Pulmonary artery endothelial cell (primary cell): ENCODE measurements around the gene LRFN3. TPM values are rescaled to one million over a fixed set of nuclear protein-coding genes. Genes with fewer than 3 reads are reported as not detected.
"Not testable (repeated sequence)": the region's sequence is repeated elsewhere in the genome, so short reads cannot be mapped to it uniquely, and the experiment has no call there.

Experiments used
- DNase-seq: peaks from one replicate; pipeline ENCODE4 v3.0.0-alpha.2; 2011; ENCODE audit warnings: low read depth, low spot score
- total RNA-seq: library from RNA; depleted of rRNA; stranded (reverse); fragments of >200 nt; gene quantifications from 2 replicates; pipeline ENCODE4 v1.2.3, GENCODE V29; 2014

Gene LRFN3
- total RNA-seq, 1 donor from 2014 or later: 2.6 TPM

DNA sequence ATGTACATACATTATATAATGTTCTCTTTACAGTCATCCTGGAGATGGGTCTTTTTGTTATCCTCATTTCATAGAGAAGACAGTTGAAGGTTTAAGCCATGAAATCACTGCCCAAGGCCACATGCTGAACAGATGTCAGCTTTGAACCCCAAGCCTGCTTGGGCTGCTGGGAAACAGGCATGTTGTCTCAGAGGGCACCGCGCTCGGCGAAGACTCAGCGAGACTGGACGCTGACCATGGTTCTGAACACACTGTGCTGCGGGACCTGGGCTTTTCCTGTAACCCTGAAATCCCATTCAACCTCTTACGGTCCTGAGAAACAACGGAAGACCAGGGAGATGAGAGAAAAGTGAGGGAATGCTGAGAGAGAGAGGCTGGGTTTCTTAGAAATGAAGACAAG, 27.3 kb downstream of the LRFN3 start:
- no peak for DNase-seq

DNA sequence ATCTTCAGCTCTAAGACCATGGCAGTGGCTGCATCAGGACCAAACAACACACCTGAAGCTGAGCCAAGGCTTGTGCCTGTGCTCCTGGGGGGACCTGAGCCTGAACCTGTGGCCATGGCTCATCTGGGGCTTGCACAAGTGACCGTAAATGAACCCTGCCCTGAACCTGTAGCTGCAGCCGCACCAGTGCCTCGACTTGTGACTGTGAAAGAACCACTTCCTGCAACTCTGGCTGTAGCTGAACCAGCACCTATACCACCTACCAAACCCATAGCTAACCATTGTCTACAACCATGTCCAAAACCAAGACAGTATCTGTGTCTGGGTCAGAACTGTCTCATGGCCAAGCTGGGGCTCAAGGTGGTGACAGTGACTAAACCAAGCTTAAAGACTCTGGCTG, 30.6 kb downstream of the LRFN3 start:
- DNase-seq: no peak

DNA sequence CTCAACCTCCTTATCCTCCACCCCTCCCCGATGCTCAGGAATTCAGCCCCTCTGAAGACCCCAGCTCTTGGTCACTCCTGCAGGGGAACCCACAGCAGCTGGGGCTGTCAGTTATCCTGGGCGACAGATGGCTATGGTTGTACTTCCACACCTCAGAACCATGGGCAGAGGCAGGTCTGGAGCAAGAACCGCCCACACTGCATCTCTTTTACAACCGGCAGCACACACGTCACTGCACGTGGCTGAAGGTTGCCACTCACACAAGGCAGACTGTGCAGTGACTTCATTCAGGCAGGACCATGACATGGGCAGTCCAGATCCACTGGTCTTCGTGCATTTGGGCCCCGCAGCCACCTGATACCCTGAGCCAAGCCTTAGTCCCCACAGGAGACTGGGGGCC, 37.3 kb downstream of the LRFN3 start:
- DNase-seq: no peak

DNA sequence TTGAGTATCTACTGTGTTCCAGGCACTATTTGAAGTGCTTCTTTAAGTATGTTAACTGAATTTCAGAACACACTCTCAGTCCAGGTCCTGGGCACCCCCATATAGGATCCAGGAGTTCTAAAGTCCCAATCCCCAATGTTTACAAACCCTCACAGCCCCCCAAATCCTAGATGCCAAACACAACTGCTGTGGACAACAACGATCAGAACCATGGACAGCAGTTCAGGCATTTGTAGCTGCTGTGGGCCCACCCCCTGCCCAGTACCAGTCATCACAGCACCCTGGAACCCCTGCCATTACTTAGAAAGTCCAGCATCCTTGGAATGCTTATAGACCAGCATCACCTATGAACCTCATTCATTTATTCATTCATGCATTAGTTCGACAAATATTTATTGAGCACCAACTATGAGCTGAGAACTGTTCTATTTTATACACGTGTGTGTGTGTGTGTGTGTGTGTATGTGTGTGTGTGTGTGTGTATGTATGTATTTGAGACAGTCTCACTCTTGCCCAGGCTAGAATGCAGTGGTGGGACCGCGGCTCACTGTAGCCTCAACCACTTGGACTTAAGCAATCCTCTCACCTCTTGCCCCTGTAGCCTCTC, 39.5 kb downstream of the LRFN3 start:
- no peak for DNase-seq

DNA sequence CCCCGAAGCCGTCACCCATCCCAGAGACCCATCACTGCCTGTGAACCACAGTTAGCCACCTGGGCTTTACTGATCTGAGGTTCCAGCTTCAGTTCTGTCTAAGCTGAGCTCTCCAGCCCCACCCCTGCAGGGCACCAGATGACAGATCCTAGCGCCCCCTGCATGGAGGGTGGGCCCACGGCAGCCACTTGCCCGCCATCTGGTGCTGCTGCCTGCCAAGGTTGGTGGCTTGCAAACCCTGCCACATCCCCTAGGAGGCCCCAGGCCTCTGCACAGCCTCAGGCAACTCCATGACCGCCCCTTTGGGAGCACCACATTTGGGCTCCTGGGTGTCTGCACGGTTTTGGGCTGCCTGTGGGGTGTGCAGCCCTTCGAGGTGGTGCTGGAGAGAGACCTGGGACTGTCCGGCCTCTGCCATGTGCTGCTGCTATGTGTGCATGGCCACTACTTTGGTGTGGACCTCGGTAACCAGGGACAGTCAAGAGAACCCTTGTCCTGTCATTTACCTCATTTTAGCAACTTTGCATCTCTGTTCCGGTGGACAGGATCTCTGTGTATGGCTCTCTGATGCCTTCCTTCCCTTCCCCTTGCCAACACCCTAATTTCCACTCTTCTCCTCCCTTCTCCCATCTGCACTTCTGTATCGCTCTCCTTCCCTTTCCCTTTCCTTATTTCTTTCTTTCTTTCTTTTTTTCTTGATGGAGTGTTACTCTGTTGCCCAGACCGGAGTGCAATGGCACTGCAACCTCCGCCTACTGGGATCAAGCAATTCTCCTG, 41.5 kb downstream of the LRFN3 start:
- DNase-seq: no peak

DNA sequence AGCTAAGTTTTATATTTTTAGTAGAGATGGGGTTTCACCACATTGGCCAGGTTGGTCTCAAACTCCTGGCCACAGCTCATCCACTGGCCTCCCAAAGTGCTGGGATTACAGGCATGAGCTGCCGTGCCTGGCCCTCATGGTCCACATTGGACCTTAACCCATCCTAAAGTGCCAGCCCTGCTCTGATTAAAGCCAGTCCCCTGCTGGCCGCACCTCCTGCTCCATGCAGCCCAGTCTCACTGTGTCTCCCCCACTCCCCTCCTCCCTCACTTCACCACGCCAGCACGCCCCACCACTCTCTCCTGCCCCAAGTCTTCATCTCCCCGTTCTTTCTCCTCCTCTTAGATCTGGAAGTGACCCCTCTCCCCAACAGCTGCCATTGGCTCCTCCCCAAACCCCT, 42.1 kb downstream of the LRFN3 start:
- no peak for DNase-seq

DNA sequence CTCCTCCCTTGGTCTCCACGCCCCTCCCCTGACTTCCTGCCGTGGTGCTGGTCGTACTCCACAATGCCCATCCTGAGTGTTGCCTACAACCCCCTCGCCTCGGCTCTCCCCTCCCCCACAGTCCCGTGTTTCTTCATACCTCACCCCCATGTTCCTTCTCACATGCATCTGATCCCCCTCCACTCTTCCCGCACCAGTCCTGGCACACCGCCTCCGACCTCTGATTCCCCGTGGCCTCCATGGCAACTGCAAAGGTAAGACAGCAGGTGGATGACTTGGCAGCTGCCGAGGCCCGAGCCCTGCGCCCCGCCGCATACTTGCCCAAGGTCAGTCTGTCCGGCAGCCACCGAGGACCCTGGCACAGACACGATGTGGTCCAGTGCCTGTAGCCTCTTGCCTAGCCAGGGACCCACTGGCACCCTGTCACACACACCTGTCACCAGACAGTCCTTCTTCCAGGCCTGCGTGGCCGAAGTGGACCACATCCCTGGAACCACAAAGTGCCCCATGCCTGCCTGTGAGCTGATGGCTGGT, 42.7 kb downstream of the LRFN3 start:
- no peak for DNase-seq

DNA sequence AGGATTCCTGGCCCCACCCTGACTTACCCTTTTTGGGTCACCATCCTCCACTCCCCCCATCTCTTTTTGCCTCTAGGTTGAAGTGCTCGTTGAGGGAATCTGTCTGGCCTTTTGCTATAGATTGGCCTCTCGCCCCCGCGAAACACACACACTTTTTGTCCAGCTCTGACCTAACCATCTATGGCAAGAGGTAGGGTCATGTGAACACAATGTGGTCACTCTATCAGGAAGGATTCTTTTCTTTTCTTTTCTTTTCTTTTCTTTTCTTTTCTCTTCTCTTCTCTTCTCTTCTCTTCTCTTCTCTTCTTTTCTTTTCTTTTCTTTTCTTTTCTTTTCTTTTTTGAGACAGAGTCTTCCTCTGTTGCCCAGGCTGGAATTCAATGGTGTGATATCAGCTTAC, 44.8 kb downstream of the LRFN3 start:
- not testable (repeated sequence) for DNase-seq

DNA sequence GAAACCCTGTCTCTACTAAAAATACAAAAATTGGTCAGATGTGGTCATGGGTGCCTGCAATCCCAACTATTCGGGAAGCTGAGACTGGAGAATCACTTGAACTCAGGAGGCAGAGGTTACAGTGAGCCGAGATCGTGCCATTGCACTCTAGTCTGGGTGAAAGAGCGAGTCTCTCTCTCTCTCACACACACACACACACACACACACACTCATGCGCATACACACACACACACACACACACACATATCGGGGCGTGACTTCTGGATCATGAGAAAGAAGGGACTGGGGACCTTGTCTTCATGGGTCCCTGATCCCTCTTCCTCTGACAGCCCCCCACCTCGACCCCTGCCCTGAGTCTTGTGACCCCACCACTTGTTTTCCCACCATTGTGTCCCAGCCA, 47.0 kb downstream of the LRFN3 start:
- no peak for DNase-seq

DNA sequence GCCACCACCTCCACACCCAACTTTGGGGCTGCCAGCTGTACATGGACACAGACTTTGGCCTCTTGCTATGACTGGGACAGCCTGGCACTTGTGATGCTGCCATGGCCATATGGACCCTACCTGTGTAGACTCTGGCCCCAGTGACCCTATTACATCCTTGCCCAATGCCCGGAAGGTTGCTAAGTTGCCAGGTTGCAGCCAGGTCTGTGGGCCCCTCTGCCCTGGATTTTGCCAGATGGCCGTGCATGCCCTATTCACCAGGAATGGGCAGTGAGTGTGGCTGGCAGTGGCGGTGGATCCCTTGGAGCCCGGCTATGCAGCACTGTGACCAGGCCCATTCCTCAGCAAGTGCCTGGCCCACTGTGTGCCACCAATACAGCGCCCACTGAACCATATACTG, 49.9 kb downstream of the LRFN3 start:
- no peak for DNase-seq

DNA sequence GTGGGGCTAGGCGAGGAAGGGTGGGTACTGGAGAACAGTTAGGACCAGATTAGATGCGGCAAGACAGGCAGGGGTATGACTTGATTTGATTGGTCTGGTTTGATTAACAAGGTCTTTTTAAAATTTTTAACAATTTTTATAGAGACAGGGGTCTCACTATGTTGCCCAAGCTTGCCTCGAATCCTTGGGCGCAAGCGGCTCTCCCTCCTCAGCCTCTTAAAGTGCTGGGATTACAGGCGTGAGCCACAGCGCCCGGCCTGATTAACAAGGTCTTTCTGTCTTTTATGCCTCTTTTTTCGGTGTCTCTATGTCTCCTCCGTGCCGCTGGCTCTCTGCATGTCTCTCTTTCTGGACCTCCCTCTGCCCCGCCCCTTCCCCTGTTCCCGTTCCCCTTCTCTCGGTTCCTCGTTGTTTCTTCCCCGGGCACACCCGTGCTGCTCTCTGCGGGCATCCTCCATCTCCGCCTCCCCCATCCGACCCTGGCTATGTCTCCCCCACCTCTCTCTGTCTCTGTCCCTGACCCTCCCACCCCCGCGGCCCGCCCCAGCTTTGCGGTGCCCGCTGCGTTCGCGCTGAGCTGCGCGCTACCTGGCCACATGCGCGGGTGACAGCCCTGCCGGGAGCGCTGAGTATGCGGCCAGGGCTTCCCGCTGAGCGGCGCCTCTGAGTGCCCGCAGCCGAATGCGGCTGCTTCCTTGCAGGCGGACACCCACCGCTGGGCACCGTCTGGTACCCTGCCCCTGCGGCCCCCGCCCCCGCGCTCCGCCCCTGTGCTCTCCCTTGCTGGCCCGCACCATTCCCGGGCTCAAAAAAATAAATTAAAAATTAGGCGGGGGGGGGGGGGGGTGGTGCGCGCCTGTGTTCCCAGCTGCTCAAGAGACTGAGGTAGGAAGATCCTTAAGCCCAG, 50.7 kb downstream of the LRFN3 start:
- no peak for DNase-seq

DNA sequence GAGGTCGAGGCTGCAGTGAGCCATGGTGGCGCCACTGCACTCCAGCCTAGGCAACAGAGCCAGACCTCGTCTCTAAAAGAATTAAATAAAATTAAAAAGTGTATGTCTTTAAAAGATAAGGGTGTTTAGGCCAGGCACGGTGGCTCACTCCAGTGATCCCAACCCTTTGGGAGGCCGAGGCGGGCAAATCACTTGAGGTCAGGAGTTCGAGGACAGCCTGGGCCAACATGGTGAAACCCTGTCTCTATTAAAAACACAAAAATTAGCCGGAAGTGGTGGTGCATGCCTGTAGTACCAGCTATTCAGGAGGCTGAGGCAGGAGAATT, 51.4 kb downstream of the LRFN3 start:
- DNase-seq: no peak

DNA sequence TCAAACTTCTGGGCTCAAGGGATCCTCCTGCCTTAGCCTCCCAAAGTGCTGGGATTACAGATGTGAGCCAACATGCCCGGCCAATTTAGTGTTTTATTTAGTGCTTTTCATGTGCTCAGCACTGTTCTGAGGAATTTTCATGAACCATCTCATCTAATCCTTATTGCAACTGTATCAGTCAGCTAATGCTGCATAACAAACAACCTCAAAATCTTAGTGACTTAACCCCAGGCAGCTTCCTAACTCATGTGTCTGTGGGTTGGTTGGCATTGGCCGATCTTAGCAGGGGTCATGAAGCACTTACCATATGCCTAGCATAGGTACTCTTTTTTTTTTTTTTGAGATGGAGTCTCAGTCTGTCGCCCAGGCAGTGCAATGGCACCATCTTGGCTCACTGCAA, 52.6 kb downstream of the LRFN3 start:
- DNase-seq: no peak

DNA sequence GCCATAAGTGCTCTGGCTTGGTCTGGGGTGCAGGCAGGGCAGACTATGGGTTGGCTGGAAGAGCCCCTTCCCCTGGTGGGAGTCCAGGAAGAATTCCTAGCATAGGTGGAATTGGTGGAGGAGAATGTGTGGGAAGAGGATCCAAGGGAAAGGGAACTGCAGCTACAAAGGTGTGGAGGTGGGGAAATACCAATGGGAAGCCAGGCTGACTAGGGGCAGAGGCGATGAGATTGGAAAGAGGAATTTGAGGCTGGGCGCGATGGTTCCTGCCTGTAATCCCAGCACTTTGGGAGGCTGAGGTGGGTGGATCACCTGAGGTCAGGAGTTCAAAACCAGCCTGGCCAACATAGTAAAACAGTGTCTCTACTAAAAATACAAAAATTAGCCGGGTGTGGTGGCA, 54.0 kb downstream of the LRFN3 start:
- DNase-seq: no peak

DNA sequence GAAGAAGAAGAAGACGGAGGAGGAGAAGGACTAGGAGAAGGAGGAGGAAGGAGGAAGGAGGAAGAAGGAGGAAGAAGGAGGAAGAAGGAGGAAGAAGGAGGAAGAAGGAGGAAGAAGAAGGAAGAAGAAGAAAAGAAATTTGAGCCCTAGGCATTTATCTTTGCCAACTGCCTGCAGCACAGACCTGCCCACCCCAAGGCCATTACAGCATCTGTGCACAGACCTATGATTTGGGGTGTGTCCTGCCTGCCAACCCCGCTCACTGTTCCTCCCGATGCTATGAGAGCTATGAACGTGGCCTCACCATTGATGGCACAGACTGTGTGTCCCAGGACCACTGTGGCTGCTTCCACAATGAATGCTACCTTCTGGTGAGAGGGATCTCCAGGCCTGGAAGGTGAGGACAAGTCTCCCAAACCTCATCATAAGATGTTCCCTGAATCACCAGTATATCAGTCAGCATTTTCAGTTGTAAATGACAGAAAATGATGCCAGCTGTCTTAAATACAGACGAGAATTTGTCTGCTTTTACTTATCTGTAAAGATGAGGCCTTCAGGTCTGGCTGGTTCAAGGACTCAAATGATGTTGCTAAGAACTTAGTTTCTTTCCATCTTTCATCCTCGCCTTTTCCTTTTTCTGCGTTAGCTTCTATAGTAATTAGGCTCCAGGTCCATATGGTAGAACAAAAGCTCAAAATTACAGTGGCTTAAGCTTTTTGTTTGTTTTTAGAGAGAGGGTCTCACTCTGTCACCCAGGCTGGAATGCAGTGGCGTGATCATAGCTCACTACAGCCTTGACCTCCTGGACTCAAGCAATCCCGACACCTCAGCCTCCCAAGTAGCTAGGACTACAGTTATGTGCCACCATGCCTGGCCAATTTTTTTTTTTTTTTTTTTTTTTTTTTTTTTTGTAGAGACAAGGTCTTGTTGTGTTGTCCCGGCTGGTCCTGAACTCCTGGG, 54.9 kb downstream of the LRFN3 start:
- no peak for DNase-seq

DNA sequence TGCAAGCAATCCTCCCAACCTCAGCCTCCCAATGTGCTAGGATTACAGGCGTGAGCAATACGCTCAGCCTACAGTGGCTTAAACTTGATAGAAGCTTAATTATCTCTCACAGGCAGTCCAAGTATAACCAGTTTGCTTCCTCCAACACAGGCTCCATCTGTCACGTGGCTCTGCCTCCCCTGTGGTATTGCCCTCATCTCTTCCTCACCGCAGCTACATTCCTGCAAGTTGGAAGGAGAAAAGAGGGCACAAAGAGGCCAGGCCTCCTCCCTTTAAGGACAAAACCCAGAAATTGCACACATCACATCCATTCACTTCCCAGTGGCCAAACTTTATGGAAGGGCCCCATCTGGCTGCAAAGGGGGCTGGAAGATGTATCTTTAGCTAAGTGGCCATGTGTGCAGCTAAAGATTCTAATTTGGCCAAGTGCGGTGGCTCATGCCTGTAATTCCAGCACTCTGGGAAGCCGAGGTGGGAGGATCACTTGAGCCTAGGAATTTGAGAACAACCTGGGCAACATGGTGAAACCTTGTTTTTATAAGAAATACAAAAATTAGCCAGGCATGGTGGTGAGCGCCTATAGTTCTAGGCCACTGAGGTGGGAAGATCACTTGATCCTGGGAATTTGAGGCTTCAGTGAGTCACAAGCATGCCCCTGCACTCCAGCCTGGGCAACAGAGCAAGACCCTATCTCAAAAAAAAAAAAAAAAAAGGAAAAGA, 55.7 kb downstream of the LRFN3 start:
- no peak for DNase-seq

DNA sequence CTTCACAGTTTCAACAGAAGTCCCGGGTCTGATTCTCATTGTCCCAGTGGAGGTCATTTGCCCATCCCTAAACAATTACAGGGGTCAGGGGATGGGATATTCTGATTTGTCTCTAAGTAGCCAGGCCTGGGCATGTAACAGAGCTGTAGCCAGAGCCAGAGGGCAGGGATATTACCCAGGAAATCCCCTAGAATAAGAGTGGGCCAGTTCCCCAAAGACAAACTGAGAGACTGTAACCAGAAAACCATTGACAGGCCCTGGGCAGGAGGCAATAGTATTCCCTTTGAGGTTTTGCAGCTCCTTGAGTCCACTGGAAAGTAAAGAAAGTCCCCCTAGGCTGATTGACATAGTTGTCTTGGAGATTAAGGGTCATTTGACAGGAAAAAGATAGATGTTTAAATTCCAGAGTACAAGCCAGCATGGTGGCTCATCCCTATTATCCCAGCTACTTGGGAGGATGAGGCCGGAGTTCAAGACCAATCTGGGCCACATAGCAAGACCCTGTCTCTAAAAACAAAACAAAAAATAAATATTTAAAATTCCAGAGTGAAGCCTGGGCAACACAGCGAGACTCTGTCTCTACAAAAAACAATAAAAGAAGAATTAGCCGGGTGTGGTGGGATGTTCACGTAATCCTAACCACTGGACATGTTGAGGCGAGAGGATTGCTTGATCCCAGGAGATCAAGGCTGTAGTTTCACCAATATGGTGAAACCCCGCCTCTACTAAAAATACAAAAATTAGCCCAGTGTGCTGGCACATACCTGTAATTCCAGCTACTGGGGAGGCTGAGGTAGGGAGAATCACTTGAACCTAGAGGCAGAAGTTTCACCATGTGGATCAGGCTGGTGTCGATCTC, 57.0 kb downstream of the LRFN3 start:
- no peak for DNase-seq

DNA sequence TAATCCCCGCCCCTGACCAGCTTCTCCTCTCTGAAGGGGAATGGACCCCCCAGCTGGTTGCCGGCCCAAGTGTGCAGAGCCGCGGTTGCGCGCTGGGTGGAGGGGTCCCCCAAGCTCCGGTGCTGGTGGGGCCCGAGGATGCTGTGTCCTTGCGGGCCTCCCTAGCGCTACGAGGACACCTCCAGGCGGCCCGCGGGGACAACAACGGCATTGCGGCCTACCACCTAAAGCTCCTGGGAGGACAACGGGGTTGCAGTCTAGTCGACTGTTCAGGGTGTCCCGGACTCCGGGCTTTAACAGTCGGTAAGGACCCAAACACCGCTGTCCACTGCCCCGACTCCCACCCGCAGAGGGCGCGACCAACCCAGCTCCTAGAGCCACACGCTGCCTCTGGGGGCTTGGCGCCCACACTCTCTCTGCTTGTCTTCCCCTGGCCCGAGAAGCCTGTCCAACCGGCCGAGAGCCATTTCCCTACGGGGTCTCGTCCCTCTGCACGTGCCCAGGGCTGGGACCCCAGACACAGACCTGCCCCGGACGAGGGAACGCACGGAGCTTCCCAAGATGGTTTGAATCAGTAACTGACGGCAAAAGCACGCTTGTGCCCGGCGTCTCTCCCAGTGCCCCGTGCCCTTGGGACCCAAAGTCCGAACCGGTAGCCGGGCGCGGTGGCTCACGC, 57.9 kb downstream of the LRFN3 start:
- DNase-seq: no peak
